KOPT-K1 (cell line): ENCODE data around the gene POU1F1.
"Not testable (repeated sequence)": the region's sequence is repeated elsewhere in the genome, so short reads cannot be mapped to it uniquely, and the experiment has no call there.

Experiments used
- H3K27ac ChIP-seq: fragments of 200-600 bp; sonication (generic); 2 replicates; pipeline ENCODE4 v1.5.1; 2016; ENCODE audit warnings: antibody characterized with exemption, mild to moderate bottlenecking, low read depth, low read length; ENCODE audit not compliant: poor library complexity, severe bottlenecking
- H3K36me3 ChIP-seq: fragments of 200-600 bp; sonication (generic); 2 replicates; pipeline ENCODE4 v1.5.1; 2017; ENCODE audit warnings: antibody characterized with exemption, mild to moderate bottlenecking, low read length, moderate library complexity; ENCODE audit not compliant: insufficient read depth
- H3K9me3 ChIP-seq: fragments of 200-600 bp; sonication (generic); 2 replicates; pipeline ENCODE4 v1.5.1; 2017; ENCODE audit warnings: antibody characterized with exemption, low read length, mild to moderate bottlenecking; ENCODE audit not compliant: insufficient read depth, poor library complexity, severe bottlenecking

Gene POU1F1

DNA sequence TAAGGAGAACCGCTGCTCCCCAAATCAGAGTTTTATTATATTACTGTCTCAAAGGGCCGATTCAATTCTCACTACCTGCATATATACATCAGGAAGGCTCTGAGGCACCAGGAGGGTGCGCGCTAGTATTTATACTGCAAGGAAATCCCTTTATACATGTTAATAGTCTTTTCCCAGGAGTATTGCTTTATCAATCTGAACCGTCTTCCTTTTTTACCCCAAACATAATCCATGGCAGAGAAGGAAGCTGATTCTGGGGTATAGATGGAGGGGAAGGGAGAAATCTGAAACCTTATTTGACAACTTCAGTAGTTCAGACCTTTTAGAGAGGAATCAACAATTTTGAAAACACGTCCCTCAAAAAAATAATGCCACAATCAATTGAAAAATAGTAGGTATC lies at the start of gene POU1F1:
POU1F1 (minus strand) TSS at position 101 of the 400 bp plus-strand sequence. CDS start 122 bp downstream, outside the sequence.
- Histone ChIP-seq H3K9me3 (no peaks in the 10 kb centered on the region), H3K27ac (no peak within 1 kb of the TSS), H3K36me3 (no peaks in the 10 kb centered on the region)

- Histone ChIP-seq H3K36me3 (no peaks in the 10 kb centered on the region), H3K9me3 (no peaks in the 10 kb centered on the region), H3K27ac (no peak overlapping the region)
Observed at GRCh38 chr3:87324609-87325008, 48.2 kb upstream of the POU1F1 start.

DNA sequence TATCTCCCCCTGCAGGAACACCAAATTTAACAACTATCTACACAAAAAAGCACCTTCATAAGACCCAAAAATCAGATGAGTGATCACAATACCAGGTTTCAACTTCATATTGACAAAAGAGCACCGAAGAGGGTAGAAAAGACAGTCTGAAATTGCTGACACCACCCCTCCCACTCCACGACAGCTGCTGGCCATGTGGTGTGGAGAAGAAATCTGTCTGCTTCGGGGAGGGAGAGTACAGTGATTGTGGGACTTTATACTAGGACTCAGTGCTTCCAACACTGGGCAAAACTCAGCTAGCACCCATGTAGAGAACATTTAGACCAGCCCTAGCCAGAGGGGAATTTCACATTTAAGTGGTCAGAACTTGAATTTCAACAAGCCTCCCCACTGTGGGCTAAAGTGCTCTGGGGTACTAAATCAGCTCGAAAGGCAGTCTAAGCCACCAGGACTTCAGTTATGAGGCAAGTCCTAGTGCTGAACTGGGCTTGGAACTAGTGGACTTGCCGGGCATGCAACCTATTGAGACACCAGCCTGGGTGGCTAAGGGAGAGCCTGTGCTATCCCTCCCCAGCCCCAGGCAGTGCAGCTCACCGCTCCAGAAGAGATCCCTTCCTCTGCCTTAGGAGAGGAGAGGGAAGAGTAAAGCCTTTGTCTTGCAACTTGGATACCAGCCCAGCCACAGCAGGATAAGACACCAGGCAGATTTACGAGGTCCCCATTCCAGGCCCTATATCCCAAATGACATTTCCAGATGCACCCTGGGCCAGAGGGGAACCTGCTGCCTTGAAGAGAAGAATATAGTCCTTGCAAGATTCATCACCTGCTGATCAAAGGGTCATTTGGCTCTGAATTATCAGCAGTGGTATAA lies 44.6 kb upstream of the POU1F1 start:
- no peak overlapping the region for H3K27ac ChIP-seq
- no peaks in the 10 kb centered on the region for H3K9me3 ChIP-seq
- H3K36me3 ChIP-seq = no peaks in the 10 kb centered on the region

DNA sequence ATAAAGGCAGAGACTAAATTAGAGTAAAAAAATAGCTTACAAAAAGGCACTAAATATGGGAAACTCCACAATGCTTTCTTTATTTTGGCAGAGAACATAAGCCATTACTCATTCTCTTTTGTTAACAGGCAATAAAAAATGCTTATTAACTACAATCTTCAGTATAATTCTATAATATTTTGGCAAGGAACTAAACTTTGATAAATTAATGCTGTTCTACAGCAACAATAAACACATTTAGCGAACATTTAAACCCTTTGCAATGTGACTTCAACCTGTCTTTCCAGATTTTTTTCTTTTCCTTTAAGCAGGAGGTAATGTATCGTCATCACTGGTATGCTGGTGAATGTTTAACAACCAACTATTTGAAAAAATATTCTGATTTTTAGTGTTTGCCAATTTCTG lies 42.2 kb upstream of the POU1F1 start:
- Histone ChIP-seq H3K36me3 (no peaks in the 10 kb centered on the region), H3K27ac (no peak overlapping the region), H3K9me3 (no peaks in the 10 kb centered on the region)

DNA sequence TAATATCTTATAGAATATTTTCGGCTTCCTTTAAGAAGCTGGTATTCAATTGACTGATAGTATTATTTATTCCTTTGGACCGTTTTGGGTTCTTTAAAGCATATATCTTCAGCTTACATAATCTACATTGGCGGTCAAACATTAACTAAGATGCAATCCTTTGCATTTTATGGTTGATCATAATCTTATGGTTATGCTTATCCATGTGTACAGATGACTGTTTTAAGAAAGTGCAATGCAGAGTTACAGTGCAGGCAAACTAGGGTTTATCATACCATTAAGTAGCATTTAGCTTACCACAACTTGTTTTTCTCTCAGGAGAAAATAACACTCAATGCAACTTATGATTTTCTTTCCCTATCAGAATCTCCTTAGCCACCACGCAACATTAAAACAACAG lies 41.4 kb upstream of the POU1F1 start:
- Histone ChIP-seq H3K36me3 (no peaks in the 10 kb centered on the region), H3K27ac (no peak overlapping the region), H3K9me3 (no peaks in the 10 kb centered on the region)

DNA sequence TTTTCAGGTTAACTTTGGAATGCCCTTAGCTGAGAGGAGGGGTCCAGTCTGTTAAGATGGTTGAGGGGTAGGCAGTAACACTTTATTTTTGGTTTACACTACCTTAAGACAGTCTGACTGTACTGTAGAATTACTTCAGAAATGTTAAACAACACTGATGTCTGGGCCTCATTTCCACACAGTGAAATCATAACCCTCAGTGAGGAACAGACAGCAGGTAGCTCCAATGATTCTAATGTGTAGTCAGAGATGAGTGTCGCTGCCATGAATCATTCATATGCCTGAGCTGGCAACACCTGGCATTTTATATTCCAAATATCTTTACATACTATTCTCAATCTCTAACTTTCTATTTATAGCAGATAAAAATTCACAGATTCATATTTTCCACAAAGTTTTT lies 37.3 kb upstream of the POU1F1 start:
- H3K36me3 ChIP-seq = no peaks in the 10 kb centered on the region
- no peaks in the 10 kb centered on the region for H3K9me3 ChIP-seq
- H3K27ac ChIP-seq = no peak overlapping the region

DNA sequence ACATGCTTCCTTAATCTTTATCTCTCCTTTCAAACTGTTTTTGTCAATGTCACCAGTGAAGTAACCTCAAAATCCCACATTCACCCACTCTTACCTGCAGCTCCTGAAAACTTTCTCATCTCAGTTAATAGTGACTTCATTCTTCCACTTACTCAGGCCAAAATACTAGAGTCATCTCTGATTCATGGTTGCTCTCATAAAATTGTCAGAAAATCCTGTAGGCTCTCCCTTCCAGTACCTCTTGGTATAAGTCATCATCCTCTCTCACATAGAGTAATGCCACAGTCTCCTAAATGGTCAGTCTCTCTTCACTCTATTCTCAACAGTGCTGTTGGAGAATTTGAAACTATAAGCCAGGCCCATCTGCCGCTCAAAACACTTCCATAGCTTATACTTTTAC lies 34.9 kb upstream of the POU1F1 start:
- H3K9me3 ChIP-seq = no peaks in the 10 kb centered on the region
- no peak overlapping the region for H3K27ac ChIP-seq
- no peaks in the 10 kb centered on the region for H3K36me3 ChIP-seq

DNA sequence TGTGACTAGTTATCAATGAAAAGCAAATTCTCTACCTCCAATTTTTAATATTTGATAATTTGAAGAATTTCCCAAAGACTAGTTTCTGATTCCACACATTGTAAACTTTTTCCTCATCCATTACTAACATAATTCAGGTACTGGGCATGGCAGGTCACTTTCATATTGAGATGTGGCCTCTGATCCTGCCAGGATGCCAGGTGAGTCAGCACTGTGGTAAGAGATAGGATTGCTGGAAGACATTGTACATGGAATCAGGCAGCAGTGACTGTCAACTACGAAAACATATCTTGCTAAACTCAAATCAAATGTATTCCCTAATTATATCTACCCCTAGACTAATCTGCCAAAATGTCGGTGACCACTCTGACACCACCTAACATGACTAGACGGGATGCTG lies 33.2 kb upstream of the POU1F1 start:
- Histone ChIP-seq H3K9me3 (no peaks in the 10 kb centered on the region), H3K36me3 (no peaks in the 10 kb centered on the region), H3K27ac (no peak overlapping the region)

- H3K27ac ChIP-seq = no peak overlapping the region
- H3K9me3 ChIP-seq = no peaks in the 10 kb centered on the region
Observed at GRCh38 chr3:87307805-87308204, 31.4 kb upstream of the POU1F1 start.

DNA sequence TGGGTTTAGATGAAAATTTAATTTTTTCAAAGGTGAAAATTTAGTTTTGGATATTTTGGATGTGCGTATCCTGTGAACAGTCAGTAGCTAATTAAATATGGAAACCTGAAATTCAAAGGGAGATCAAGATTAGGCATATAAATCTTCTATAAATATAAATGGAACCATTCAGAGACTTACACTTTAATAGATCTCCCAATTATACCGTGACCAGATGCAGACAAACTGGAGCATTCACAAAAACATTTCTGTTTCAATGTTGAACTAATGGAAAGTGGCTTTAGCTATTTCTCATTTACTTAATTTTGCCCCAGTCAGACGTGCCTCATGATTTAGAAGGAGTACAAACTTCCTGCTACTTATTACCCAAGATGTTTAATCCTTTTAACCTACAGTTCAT lies 29.1 kb upstream of the POU1F1 start:
- Histone ChIP-seq H3K36me3 (no peaks in the 10 kb centered on the region), H3K9me3 (no peaks in the 10 kb centered on the region), H3K27ac (no peak overlapping the region)

More at GRCh38 chr3:87307805-87308204, 31.4 kb upstream of the POU1F1 start:
- no peaks in the 10 kb centered on the region for H3K36me3 ChIP-seq

GRCh38 chr3:87305031-87305430 lies 28.6 kb upstream of the POU1F1 start:
- H3K9me3 ChIP-seq, H3K36me3 ChIP-seq, H3K27ac ChIP-seq: not testable (repeated sequence)

DNA sequence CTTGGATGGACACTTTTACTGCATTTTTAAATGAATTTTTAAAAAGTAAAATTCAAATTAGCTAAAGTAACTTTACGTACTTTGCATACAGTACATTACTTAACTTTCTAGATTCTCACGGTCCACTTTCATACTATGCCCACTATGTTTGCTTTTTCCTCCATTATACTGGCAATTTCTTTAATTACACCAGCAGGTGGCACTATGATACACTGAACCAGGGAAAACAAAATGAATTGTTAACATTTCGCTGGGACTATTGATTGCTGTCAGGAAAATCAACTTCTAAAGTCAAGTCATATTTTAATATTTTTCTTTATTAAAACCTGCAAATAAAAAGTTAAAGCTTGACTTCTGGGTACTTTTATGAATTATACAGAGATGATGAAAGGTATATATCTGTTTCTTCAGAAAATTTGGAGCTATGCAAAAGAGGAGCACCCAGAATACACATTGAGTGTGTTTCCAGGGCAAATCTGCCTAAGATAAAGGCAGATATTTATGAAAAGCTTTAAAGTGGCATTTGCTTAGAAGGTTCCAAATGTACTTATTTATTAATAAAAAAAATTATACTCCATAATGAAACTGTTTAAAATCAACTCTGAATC lies 21.8 kb upstream of the POU1F1 start:
- H3K27ac ChIP-seq = no peak overlapping the region
- no peaks in the 10 kb centered on the region for H3K36me3 ChIP-seq
- no peaks in the 10 kb centered on the region for H3K9me3 ChIP-seq

GRCh38 chr3:87288446-87288845 lies 12.1 kb upstream of the POU1F1 start:
- Histone ChIP-seq H3K36me3 (no peaks in the 10 kb centered on the region), H3K27ac (no peak overlapping the region)

GRCh38 chr3:87287011-87287410 lies 10.6 kb upstream of the POU1F1 start:
- H3K27ac ChIP-seq = no peak overlapping the region
- no peaks in the 10 kb centered on the region for H3K9me3 ChIP-seq
- H3K36me3 ChIP-seq = no peaks in the 10 kb centered on the region

More at GRCh38 chr3:87288446-87288845, 12.1 kb upstream of the POU1F1 start:
- no peaks in the 10 kb centered on the region for H3K9me3 ChIP-seq

- Histone ChIP-seq H3K27ac (no peak overlapping the region), H3K36me3 (no peaks in the 10 kb centered on the region), H3K9me3 (no peaks in the 10 kb centered on the region)
Observed at GRCh38 chr3:87272718-87273341, 3.6 kb downstream of the POU1F1 start.
